Activated CD4-positive, alpha-beta memory T cell treated with anti-CD3 and anti-CD28 coated beads, Interleukin-2, amount 10 ng/mL, durations not matched to agents 7 days and 5 days (primary cell): Measurements from ENCODE around the gene LDOC1. TPM values are rescaled to one million over a fixed set of nuclear protein-coding genes. Genes with fewer than 3 reads are reported as not detected.

ENCODE experiments used
- CTCF ChIA-PET: fragments of 350-600 bp; sonication (Branson Sonifier 250); formaldehyde crosslinking; loops from one replicate; lab custom pipeline; 2021; ENCODE audit warnings: antibody characterized with exemption, inconsistent platforms; lab: Charles Lee
- POLR2A ChIA-PET: fragments of 350-600 bp; sonication (Branson Sonifier 250); formaldehyde crosslinking; loops from one replicate; lab custom pipeline; 2021; ENCODE audit warnings: antibody characterized with exemption; lab: Charles Lee
- DNase-seq: peaks from one replicate; pipeline ENCODE4 v3.0.0-alpha.2; 2020
- H3K27ac Mint-ChIP-seq: one replicate; pipeline ENCODE4 v1.8.0; 2021; ENCODE audit warnings: mild to moderate bottlenecking, mixed read lengths
- H3K27me3 Mint-ChIP-seq: one replicate; pipeline ENCODE4 v1.8.0; 2021; ENCODE audit warnings: mixed read lengths
- H3K36me3 Mint-ChIP-seq: one replicate; pipeline ENCODE4 v1.8.0; 2021; ENCODE audit warnings: low read depth, mixed read lengths
- H3K4me1 Mint-ChIP-seq: one replicate; pipeline ENCODE4 v1.8.0; 2021; ENCODE audit warnings: mixed read lengths
- H3K4me3 Mint-ChIP-seq: one replicate; pipeline ENCODE4 v1.8.0; 2021; ENCODE audit warnings: mild to moderate bottlenecking, mixed read lengths
- H3K9me3 Mint-ChIP-seq: one replicate; pipeline ENCODE4 v1.8.0; 2021; ENCODE audit warnings: mixed read lengths
- total RNA-seq, 2 experiments: library from RNA; stranded (reverse); gene quantifications; one replicate each; pipeline ENCODE4 v1.2.3, GENCODE V29; 2021

Gene LDOC1
- total RNA-seq, 2 experiments from 2014 or later = 20.5 to 20.8 TPM

DNA sequence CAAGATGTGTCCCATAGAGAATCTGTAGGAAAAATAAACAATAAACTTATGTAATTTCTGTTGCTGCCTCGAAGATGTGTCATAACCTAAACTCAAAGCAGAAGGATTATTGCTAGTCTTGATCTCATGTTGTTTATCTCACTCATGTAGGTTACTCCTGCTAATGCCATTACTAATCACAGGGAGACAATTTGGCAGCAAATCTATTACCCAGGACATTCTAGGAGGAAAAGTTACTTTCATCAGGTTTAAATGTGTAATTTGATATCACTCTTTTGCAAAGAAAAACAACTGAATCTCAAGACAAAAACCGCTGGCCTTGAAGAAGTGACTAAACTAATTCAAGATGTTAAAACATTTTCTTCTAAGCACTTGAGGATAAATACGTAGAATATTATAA, 34.0 kb downstream of the LDOC1 start:
- Mint-ChIP-seq H3K27me3 (no peaks in the 10 kb centered on the region), H3K4me3 (no peak overlapping the region), H3K9me3 (no peaks in the 10 kb centered on the region), H3K36me3 (no peaks in the 10 kb centered on the region), H3K4me1 (no peaks in the 10 kb centered on the region), H3K27ac (no peak overlapping the region)
- POLR2A ChIA-PET = no interaction called here
- CTCF ChIA-PET = no interaction called here
- no peak for DNase-seq

DNA sequence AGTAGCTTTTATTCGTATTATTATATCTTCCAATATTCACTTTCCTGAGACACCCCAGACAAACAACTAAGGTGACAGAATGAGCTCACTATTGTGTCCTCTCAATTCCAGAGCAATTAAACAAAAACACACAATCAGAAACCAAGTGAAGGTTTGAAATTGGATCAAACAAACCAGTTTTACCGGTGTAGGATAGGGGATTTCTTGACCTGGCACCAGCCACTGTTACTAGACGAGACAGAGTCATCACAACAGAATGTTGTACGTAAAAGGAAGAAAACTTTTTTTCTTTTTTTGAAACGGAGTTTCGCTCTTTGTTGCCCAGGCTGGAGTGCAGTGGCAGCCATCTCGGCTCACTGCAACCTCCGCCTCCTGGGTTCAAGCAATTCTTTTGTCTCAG, 43.7 kb downstream of the LDOC1 start:
- H3K9me3 Mint-ChIP-seq = no peaks in the 10 kb centered on the region
- CTCF ChIA-PET = no interaction called here
- no peaks in the 10 kb centered on the region for H3K4me1 Mint-ChIP-seq
- no peak for DNase-seq
- H3K36me3 Mint-ChIP-seq = no peaks in the 10 kb centered on the region
- H3K4me3 Mint-ChIP-seq = no peak overlapping the region
- H3K27me3 Mint-ChIP-seq = no peaks in the 10 kb centered on the region
- POLR2A ChIA-PET = no interaction called here
- no peak overlapping the region for H3K27ac Mint-ChIP-seq

DNA sequence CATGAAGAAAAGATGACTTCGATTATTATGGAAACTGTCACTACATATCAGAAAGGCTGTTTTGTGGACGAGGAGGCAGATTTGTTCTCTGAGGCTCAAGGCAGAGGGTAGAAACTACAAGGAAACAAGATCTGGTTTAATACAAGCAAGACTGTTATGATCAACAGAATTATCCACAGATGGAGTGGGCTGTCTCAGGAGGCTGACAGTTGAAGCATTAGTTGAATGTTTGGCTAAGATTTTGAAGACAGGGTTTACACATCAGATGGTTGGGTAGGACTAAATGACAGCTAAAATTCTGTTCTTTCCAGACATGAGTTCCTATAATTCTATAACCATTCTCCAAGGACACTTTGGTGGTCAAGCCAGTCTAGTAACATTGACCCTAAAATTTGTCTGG, 49.8 kb downstream of the LDOC1 start:
- POLR2A ChIA-PET = no interaction called here
- CTCF ChIA-PET = no interaction called here
- Mint-ChIP-seq H3K27ac (no peak overlapping the region), H3K4me3 (no peak overlapping the region), H3K9me3 (no peaks in the 10 kb centered on the region), H3K27me3 (no peaks in the 10 kb centered on the region), H3K36me3 (no peaks in the 10 kb centered on the region), H3K4me1 (no peaks in the 10 kb centered on the region)
- DNase-seq = no peak

Other genes starting within 250 kb of the LDOC1 start
- gene SPANXB1, start 174.5 kb downstream of the LDOC1 start, total RNA-seq = not detected
- gene SPANXC, start 65.4 kb upstream of the LDOC1 start, total RNA-seq = not detected